ENCODE results near the gene CTTNBP2NL.

CTTNBP2NL gene

GRCh38 chr1:112507921-112508277 lies 111.9 kb downstream of the CTTNBP2NL start:
- Histone ChIP-seq H3K4me1 (ENCODE audit: control insufficient read depth, insufficient read depth, low read length) (peaks cover 12% of the 10 kb centered on the region), H3K9me3 (ENCODE audit: control insufficient read depth, insufficient read depth, low read depth, low read length) (no peaks in the 10 kb centered on the region), H3K27me3 (ENCODE audit: control insufficient read depth, insufficient read depth, low read length) (peaks cover 100% of the 10 kb centered on the region), H3K9ac (ENCODE audit: low read length) (no peak overlapping the region), H3K36me3 (ENCODE audit: control insufficient read depth, insufficient read depth, low read length) (no peaks in the 10 kb centered on the region), H3K4me3 (ENCODE audit: low read depth, low read length) (peak overlapping the region; percentile 96), H3K27ac (ENCODE audit: low read depth, low read length) (no peak overlapping the region)

GRCh38 chr1:112508278-112509004 lies 112.4 kb downstream of the CTTNBP2NL start, which contains the start of gene WNT2B:
WNT2B (plus strand) TSS chr1:112508965; CDS start chr1:112509263, 298 bp downstream.
- no peak within 1 kb of the TSS for H3K9ac ChIP-seq (ENCODE audit: low read length)
- no peaks in the 10 kb centered on the region for H3K9me3 ChIP-seq (ENCODE audit: control insufficient read depth, insufficient read depth, low read depth, low read length)
- peaks cover 98% of the 10 kb centered on the region for H3K27me3 ChIP-seq (ENCODE audit: control insufficient read depth, insufficient read depth, low read length)
- no peak within 1 kb of the TSS for H3K27ac ChIP-seq (ENCODE audit: low read depth, low read length)
- H3K36me3 ChIP-seq (ENCODE audit: control insufficient read depth, insufficient read depth, low read length): no peaks in the 10 kb centered on the region
- peaks cover 11% of the 10 kb centered on the region for H3K4me1 ChIP-seq (ENCODE audit: control insufficient read depth, insufficient read depth, low read length)
- peak within 1 kb of the TSS; percentile 96 for H3K4me3 ChIP-seq (ENCODE audit: low read depth, low read length)

- Histone ChIP-seq H3K4me1 (ENCODE audit: control insufficient read depth, insufficient read depth, low read length) (peaks cover 11% of the 10 kb centered on the region), H3K27me3 (ENCODE audit: control insufficient read depth, insufficient read depth, low read length) (peaks cover 94% of the 10 kb centered on the region), H3K36me3 (ENCODE audit: control insufficient read depth, insufficient read depth, low read length) (no peaks in the 10 kb centered on the region), H3K4me3 (ENCODE audit: low read depth, low read length) (peak overlapping the region; percentile 96), H3K9ac (ENCODE audit: low read length) (no peak overlapping the region), H3K9me3 (ENCODE audit: control insufficient read depth, insufficient read depth, low read depth, low read length) (no peaks in the 10 kb centered on the region), H3K27ac (ENCODE audit: low read depth, low read length) (no peak overlapping the region)
These were observed 113.1 kb downstream of the CTTNBP2NL start for GRCh38 chr1:112509005-112509659.

GRCh38 chr1:112509660-112510178 lies 113.7 kb downstream of the CTTNBP2NL start:
- H3K27me3 ChIP-seq (ENCODE audit: control insufficient read depth, insufficient read depth, low read length): peaks cover 88% of the 10 kb centered on the region

GRCh38 chr1:112510340-112510739 lies 114.3 kb downstream of the CTTNBP2NL start:
- no peaks in the 10 kb centered on the region for H3K9me3 ChIP-seq (ENCODE audit: control insufficient read depth, insufficient read depth, low read depth, low read length)
- H3K4me1 ChIP-seq (ENCODE audit: control insufficient read depth, insufficient read depth, low read length): peaks cover 13% of the 10 kb centered on the region
- no peak overlapping the region for H3K9ac ChIP-seq (ENCODE audit: low read length)
- H3K27me3 ChIP-seq (ENCODE audit: control insufficient read depth, insufficient read depth, low read length): peaks cover 85% of the 10 kb centered on the region
- H3K4me3 ChIP-seq (ENCODE audit: low read depth, low read length): peak overlapping the region; percentile 96
- no peak overlapping the region for H3K27ac ChIP-seq (ENCODE audit: low read depth, low read length)
- no peaks in the 10 kb centered on the region for H3K36me3 ChIP-seq (ENCODE audit: control insufficient read depth, insufficient read depth, low read length)

More at GRCh38 chr1:112509660-112510178, 113.7 kb downstream of the CTTNBP2NL start:
- Histone ChIP-seq H3K9ac (ENCODE audit: low read length) (no peak overlapping the region), H3K4me3 (ENCODE audit: low read depth, low read length) (peak overlapping the region; percentile 96), H3K27ac (ENCODE audit: low read depth, low read length) (no peak overlapping the region), H3K36me3 (ENCODE audit: control insufficient read depth, insufficient read depth, low read length) (no peaks in the 10 kb centered on the region), H3K9me3 (ENCODE audit: control insufficient read depth, insufficient read depth, low read depth, low read length) (no peaks in the 10 kb centered on the region), H3K4me1 (ENCODE audit: control insufficient read depth, insufficient read depth, low read length) (peaks cover 11% of the 10 kb centered on the region)

All from HUES6 (cell line).